ENCODE results near the gene TAF10.

Gene TAF10

GRCh38 chr11:6632116-6633073 is 20.4 kb upstream of the TAF10 start:
- ChIA-PET POLR2A (no interaction called here), CTCF (interaction anchor here (0.9 to 1.2 kb wide), 5 partner anchors 9 to 253 kb away, joined by 3 read pairs; partner anchors contain the start of gene TPP1)
- no peak for TF ChIP-seq CTCF (IDR thresholded peaks at IDR 0.05; ENCODE audit: control extremely low read depth, extremely low read depth, low read depth, missing control alignments)
- no peak for DNase-seq (ENCODE audit: extremely low spot score)

- CTCF ChIA-PET: interaction anchor here (0.9 to 1.8 kb wide), 7 partner anchors 8 to 104 kb away, joined by 3 to 8 read pairs (median 3); partner anchors contain the start of gene TPP1
- POLR2A ChIA-PET: interaction anchor here (0.9 kb wide), 1 partner anchor 20 kb away, joined by 3 read pairs; the partner anchor contains the start of gene TAF10
- TF ChIP-seq CTCF (IDR thresholded peaks at IDR 0.05; ENCODE audit: control extremely low read depth, extremely low read depth, low read depth, missing control alignments): no peak
- no peak for DNase-seq (ENCODE audit: extremely low spot score)
These were observed 19.4 kb upstream of the TAF10 start for GRCh38 chr11:6631361-6631890.

GRCh38 chr11:6630632-6631291 is 18.7 kb upstream of the TAF10 start:
- TF ChIP-seq CTCF (IDR thresholded peaks at IDR 0.05; ENCODE audit: control extremely low read depth, extremely low read depth, low read depth, missing control alignments): no peak
- ChIA-PET CTCF (interaction anchor here (0.9 to 1.8 kb wide), 5 partner anchors 10 to 38 kb away, joined by 3 to 8 read pairs (median 4); partner anchors contain the start of gene TPP1), POLR2A (interaction anchor here (0.9 kb wide), 1 partner anchor 19 kb away, joined by 3 read pairs; the partner anchor contains the start of gene TAF10)
- no peak for DNase-seq (ENCODE audit: extremely low spot score)

- no peak for DNase-seq (ENCODE audit: extremely low spot score)
- TF ChIP-seq CTCF (IDR thresholded peaks at IDR 0.05; ENCODE audit: control extremely low read depth, extremely low read depth, low read depth, missing control alignments): no peak
- CTCF ChIA-PET: interaction anchor here (1.4 to 1.8 kb wide), 3 partner anchors 9 to 38 kb away, joined by 4 to 8 read pairs (median 5); no protein-coding TSS in a partner anchor
- POLR2A ChIA-PET: no interaction called here
These were observed 18.0 kb upstream of the TAF10 start for GRCh38 chr11:6629892-6630631.

- ChIA-PET CTCF (no interaction called here), POLR2A (no interaction called here)
- DNase-seq (ENCODE audit: extremely low spot score): no peak
- TF ChIP-seq CTCF (IDR thresholded peaks at IDR 0.05; ENCODE audit: control extremely low read depth, extremely low read depth, low read depth, missing control alignments): no peak
These were observed 17.5 kb upstream of the TAF10 start for GRCh38 chr11:6629573-6629891.

- POLR2A ChIA-PET: no interaction called here
- CTCF ChIA-PET: no interaction called here
- no peak for DNase-seq (ENCODE audit: extremely low spot score)
- no peak for TF ChIP-seq CTCF (IDR thresholded peaks at IDR 0.05; ENCODE audit: control extremely low read depth, extremely low read depth, low read depth, missing control alignments)
These were observed 16.5 kb upstream of the TAF10 start for GRCh38 chr11:6628526-6628925.
